Fibroblast of skin of right biceps (primary cell): ENCODE results near the gene APPL1.

Source experiments
- DNase-seq: peaks from one replicate; pipeline ENCODE4 v3.0.0-alpha.2; 2013

APPL1 gene

DNA sequence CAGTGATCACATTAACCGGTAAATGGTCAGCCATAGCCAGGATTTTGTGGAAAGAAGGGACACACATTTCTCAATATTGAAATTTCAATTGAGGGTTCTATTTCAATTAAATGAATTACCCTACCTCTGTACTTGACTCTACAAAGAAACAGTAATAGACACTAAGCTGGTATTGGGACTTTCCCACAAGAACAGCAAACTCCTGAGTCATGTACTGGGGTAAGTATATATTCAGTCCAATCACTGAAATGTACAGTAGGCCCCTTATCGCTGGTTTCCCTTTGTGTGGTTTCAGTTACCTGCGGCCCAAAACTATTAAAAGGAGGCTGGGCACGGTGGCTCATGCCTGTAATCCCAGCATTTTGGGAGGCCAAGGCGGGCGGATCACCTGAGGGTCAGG, 47.3 kb downstream of the APPL1 start:
- no peak for DNase-seq

DNA sequence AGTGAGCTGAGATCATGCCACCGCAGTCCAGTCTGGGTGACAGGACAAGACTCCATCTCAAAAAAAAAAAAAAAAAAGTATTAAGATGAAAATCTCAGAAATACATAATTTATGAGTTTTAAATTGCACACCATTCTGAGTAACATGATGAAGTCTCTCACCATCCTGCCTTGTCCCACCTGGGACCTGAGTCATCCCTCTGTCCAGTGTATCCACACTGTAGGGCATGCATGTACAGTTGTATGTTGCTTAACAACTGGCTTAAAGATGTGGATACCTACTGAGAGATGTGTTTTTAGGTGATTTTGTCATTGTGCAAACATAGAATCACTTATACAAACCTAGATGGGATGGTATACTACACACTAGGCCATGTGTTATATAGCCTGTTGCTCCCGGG, 47.9 kb downstream of the APPL1 start:
- no peak for DNase-seq

- DNase-seq = no peak
Observed at GRCh38 chr3:57278237-57278636, 50.7 kb downstream of the APPL1 start.

- DNase-seq = no peak
Observed at GRCh38 chr3:57279685-57280084, 52.2 kb downstream of the APPL1 start.

DNA sequence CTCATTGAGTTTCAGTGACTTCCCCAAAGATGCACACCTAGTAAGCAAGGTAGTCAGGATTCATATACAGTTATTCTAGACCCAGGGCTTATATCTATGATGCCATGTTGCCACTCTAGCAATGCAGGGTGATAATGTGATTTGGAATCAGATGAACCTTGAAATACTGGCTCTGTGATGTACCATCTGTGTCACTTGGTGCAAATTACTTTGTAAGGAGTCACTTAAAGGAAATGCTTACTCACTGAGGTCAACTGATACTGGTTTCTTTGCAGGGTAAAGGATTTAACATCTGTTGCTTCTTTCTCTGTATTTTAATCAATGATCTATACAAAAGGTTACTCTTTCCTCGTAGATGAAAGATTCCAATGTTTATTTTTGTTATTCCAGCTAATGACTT, 54.2 kb downstream of the APPL1 start:
- DNase-seq = peak; percentile 42

DNA sequence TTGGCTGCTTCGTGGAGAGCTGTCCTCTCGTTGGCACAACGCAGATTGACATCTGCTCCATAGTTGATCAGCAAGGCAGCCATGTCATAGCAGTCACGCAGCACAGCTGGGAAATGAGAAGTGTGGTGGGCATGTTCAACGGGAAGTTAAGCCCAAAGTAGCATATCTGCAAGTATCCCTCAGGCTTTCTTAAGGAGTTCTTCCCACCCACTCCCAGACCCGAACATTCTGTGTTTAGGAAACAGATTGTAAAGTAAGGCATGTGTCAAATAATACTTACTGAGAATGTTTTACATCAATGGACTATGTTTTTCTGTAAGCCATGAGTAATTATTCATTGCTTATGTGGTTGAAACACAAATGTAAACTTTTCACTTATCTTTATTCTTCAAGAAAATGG, 55.8 kb downstream of the APPL1 start:
- no peak for DNase-seq

GRCh38 chr3:57287205-57287604, 59.7 kb downstream of the APPL1 start:
- no peak for DNase-seq

DNA sequence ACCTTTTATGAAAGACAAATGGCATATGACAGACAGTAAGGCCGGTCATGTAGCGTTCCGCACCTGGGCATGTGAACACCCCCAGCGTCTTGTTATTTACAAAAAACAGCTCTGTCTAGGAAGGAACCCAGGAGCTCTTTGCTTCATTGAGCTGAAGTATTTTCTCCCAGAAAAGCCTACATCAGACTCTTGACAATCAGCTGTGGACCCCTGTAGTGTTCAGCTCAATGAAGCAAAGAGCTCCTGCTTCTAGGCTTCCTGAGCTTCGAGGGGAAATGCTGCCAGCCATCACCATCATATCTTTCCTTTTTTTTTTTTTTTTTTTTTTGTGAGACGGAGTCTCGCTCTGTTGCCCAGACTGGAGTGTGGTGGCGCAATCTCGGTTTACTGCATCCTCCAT, 60.9 kb downstream of the APPL1 start:
- no peak for DNase-seq

DNA sequence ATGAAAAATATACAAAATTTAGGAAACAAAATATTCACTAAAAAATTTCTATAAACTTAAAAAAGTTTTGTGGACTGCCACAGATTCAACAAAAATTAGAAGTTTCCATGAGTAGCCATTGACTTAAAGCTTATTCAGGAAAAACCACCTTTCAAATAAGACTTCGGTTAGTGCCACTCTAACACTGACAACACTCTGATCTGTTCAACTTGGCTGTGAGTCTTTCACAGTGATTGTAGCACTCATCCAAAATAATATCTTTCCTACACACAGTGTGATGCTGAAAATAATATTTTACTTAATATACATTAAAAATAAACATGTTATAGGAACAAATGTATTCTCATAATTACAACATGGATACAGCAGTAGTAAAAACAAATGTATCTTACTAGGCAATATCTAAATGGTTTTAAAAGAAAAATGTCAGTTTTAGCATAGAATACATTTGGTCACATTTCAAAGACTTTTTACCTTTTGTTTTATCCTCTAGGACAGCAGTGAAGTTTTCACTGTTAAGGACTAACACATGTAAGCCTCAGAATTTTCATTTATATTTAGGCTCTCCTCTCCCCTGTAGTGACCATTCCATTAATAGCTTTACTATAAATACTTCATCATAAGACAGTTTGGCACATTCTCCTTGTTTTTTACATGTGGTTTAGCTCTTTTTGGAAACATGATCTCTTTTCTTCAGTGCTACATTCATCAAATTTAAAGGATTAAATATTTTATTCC, 64.8 kb downstream of the APPL1 start, which contains the start of gene ASB14:
ASB14 (minus strand) TSS at position 527 of the 738 bp plus-strand sequence. CDS start 652 bp downstream, outside the sequence.
- DNase-seq = no peak

DNA sequence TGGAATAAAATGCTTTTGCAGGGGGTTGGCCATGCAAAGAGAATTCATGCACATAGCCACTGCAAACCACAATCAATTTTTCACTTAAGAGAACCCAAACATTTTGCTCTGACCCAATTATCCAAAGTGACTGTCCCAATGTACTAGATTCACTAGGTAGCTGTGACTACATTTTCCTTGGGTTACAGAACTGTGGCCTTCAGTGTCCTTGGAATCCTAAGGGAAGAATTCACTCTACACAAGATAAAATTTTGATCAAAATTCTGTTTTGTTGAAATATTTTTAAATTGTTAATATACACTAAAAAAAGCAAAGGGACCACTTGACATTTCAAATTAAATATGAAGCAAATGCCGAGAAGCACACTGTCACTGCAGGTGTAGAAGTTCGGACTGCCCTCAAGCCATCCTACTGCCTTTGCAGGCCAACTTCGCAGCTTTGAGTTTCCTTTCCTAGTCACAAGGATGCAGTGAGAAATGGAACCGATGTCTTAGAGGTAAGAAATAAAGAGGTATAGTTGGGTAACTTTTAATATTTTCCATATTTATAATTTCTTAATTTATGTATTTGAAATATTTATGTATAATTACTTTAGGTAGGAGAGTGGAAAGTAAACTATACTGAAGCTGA, 65.5 kb downstream of the APPL1 start:
- no peak for DNase-seq

GRCh38 chr3:57298041-57298440, 70.5 kb downstream of the APPL1 start:
- peak; percentile 31 for DNase-seq

GRCh38 chr3:57303520-57303919, 76.0 kb downstream of the APPL1 start:
- DNase-seq = peak; percentile 36

- DNase-seq = no peak
Observed at GRCh38 chr3:57309769-57310360, 82.3 kb downstream of the APPL1 start.

- no peak for DNase-seq
Observed at GRCh38 chr3:57314204-57314603, 86.7 kb downstream of the APPL1 start.
